Measurements from ENCODE around the gene DRAM2. TPM values are rescaled to one million over a fixed set of nuclear protein-coding genes. Genes with fewer than 3 reads are reported as not detected.
"Not testable (repeated sequence)": the region's sequence is repeated elsewhere in the genome, so short reads cannot be mapped to it uniquely, and the experiment has no call there.

Gene DRAM2
- total and polyA plus RNA-seq, 3 donors from 2014 or later, result 34.8 to 51.0 (median 47.1) TPM

DNA sequence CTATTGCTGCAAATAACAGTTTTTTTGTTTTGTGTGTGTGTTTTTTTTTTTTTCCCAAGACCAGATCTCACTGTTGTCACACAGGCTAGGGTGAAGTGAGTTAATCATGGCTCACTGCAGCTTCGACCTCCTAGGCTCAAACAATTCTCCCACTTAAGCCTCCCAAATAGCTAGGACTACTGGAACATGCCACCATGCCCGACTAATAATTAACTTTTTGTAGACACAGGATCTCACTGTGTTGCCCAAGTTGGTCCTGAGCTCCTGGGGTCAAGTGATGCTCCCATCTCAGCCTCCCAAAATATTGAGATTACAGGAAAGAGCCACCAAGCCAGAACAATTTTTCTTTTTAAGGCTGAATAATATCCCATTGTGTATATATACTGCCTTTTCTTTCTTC, 34.9 kb downstream of the DRAM2 start:
- H3K9me3 ChIP-seq, result no peaks in the 10 kb centered on the region
- no peaks in the 10 kb centered on the region for H3K27me3 ChIP-seq
- no peak overlapping the region for H3K4me3 ChIP-seq
- intact Hi-C loops (cut with DNase I; ENCODE audit: low total_unique reads), result no loop called here
- no peaks in the 10 kb centered on the region for H3K36me3 ChIP-seq (ENCODE audit: low read depth, missing control alignments)
- TF ChIP-seq, protein P1, sequence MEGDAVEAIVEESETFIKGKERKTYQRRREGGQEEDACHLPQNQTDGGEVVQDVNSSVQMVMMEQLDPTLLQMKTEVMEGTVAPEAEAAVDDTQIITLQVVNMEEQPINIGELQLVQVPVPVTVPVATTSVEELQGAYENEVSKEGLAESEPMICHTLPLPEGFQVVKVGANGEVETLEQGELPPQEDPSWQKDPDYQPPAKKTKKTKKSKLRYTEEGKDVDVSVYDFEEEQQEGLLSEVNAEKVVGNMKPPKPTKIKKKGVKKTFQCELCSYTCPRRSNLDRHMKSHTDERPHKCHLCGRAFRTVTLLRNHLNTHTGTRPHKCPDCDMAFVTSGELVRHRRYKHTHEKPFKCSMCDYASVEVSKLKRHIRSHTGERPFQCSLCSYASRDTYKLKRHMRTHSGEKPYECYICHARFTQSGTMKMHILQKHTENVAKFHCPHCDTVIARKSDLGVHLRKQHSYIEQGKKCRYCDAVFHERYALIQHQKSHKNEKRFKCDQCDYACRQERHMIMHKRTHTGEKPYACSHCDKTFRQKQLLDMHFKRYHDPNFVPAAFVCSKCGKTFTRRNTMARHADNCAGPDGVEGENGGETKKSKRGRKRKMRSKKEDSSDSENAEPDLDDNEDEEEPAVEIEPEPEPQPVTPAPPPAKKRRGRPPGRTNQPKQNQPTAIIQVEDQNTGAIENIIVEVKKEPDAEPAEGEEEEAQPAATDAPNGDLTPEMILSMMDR (IDR thresholded peaks at IDR 0.05), result no peak
- no peak for TF ChIP-seq POLR2A (IDR thresholded peaks at IDR 0.05)
- DNase-seq, result no peak
- H3K4me1 ChIP-seq, result no peaks in the 10 kb centered on the region
- 87 to 88% methylated on average over 2 of the region's 2 CpGs for WGBS, 2 donors
- no peak overlapping the region for H3K27ac ChIP-seq

DNA sequence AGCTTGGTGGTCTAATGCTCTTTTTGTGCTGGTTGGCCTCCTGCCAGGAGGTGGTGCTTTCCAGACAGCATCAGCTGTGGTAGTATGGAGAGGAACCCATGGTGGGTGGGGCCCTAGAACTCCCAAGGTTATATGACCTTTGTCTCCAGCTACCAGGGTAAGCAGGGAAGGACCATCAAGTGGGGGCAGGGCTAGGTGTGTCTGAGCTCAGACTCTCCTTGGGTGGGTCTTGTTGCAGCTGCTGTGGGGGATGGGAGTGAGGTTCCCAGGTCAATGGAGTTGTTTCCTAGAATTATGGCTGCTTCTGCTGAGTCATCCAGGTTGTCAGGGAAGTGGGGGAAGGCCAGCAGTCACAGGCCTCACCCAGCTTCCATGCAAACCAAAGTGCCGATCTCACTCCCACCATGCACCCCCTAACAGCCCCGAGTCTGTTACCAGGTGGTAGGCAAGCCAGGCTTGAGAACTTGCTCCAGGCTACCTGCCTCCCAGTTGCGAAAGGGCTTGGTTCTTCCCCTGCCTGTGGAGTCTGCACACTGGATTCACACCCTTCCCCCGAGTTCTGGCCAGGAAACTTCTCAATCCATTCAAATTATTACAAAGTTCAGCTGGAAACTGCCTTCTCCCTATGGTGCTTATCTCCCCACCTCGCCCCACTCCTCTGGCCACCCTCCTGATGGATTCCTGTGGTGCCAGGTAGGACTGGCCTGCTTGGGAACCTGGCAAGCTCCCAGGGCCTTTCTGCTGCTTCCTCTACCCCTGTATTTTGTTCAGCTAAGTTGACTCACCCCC, 37.8 kb downstream of the DRAM2 start:
- Histone ChIP-seq H3K4me1 (no peaks in the 10 kb centered on the region), H3K9me3 (no peaks in the 10 kb centered on the region), H3K4me3 (no peak overlapping the region), H3K36me3 (ENCODE audit: low read depth, missing control alignments) (no peaks in the 10 kb centered on the region), H3K27ac (no peak overlapping the region), H3K27me3 (no peaks in the 10 kb centered on the region)
- intact Hi-C loops (cut with DNase I; ENCODE audit: low total_unique reads), result no loop called here
- DNase-seq, result no peak
- TF ChIP-seq, protein P1 (IDR thresholded peaks at IDR 0.05), result no peak
- no peak for TF ChIP-seq POLR2A (IDR thresholded peaks at IDR 0.05)
- 95 to 96% methylated on average over 5 of the region's 5 CpGs for WGBS, 2 donors

DNA sequence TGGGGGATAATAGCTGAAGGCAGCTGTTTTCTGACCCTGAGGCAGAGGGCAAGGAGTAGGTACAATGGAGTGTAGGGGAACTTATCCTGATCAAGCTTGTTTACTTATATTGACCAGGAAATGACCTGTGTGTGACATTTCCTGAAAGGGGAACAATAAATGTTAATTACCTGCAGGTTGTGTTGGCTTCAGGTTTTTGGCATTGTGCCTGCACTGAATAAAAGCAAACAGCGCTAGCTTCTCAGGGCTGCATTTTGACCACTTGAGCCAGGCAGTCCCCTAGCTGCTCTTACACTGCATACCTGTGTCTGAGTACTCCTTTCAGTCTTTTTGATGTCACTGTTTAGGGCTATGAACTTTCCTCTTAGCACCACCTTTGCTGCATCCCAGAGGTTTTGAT, 40.6 kb downstream of the DRAM2 start:
- 83 to 85% methylated on average over 1 of the region's 1 CpG for WGBS, 2 donors
- TF ChIP-seq, protein P1 (IDR thresholded peaks at IDR 0.05), result no peak
- no peak for DNase-seq
- no peak overlapping the region for H3K4me3 ChIP-seq
- H3K27ac ChIP-seq, result no peak overlapping the region
- no peaks in the 10 kb centered on the region for H3K9me3 ChIP-seq
- H3K4me1 ChIP-seq, result no peaks in the 10 kb centered on the region
- H3K27me3 ChIP-seq, result no peaks in the 10 kb centered on the region
- intact Hi-C loops (cut with DNase I; ENCODE audit: low total_unique reads), result no loop called here
- H3K36me3 ChIP-seq (ENCODE audit: low read depth, missing control alignments), result no peaks in the 10 kb centered on the region

DNA sequence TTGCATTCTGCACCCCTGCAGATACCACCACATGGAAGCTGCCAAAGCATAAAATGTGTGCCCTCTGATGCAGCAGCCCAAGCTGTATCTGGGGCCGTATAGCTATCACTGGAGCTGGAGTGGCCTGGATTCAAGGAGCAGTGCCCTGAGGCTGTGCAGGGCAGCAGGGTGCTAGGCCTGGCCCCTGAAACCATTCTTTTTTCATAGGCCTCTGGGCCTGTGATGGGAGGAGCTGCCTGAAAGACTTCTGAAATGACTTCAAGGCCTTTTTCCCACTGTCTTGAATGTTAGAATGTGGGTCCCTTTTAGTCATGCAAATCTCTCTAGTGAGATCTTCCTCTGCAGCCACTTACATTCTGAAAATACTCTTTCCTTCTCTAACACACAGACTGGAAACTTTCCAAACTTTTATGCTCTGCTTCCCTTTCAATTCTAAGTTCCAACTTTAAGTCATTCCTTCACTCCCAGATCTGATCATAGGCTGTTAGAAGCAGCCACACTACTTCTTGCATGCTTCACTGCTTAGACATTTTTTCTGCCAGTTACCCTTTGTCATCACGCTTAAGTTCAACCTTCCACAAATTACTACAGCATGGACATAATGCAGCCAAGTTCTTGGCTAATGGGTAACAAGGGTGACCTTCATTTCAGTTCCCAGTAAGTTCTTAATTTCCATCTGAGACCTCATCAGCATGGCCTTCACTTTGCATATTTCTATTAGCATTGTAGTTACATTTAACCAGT, 42.4 kb downstream of the DRAM2 start:
- 85 to 95% methylated on average over 2 of the region's 2 CpGs for WGBS, 2 donors

DNA sequence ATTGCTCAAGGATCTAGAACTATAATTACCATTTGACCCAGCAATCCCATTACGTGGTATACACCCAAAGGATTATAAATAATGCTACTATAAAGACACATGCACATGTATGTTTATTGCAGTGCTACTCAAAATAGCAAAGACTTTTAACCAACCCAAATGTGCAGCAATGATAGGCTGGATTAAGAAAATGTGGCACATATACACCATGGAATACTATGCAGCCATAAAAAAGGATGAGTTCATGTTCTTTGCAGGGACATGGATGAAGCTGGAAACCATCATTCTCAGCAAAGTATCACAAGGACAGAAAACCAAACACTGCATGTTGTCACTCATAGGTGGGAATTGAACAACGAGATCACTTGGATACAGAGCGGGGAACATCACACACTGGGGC, 44.5 kb downstream of the DRAM2 start:
- not testable (repeated sequence) for DNase-seq, H3K9me3 ChIP-seq
- 92 to 94% methylated on average over 3 of the region's 3 CpGs for WGBS, 2 donors

More for the DNA sequence above, 42.4 kb downstream of the DRAM2 start:
- no peak overlapping the region for H3K27ac ChIP-seq
- intact Hi-C loops (cut with DNase I; ENCODE audit: low total_unique reads), result no loop called here
- no peak overlapping the region for H3K4me3 ChIP-seq
- H3K9me3 ChIP-seq, result no peaks in the 10 kb centered on the region
- H3K36me3 ChIP-seq (ENCODE audit: low read depth, missing control alignments), result no peaks in the 10 kb centered on the region
- no peaks in the 10 kb centered on the region for H3K27me3 ChIP-seq
- TF ChIP-seq, protein P1 (IDR thresholded peaks at IDR 0.05), result no peak
- TF ChIP-seq POLR2A (IDR thresholded peaks at IDR 0.05), result no peak
- no peaks in the 10 kb centered on the region for H3K4me1 ChIP-seq
- DNase-seq, result no peak

More for the DNA sequence above, 44.5 kb downstream of the DRAM2 start:
- intact Hi-C loops (cut with DNase I; ENCODE audit: low total_unique reads); H3K4me1 ChIP-seq; H3K36me3 ChIP-seq (ENCODE audit: low read depth, missing control alignments); H3K27ac ChIP-seq; H3K27me3 ChIP-seq; H3K4me3 ChIP-seq: not testable (repeated sequence)
